Nucleus accumbens (tissue), 56 donors: ENCODE data around the gene CENPK.
"Not testable (repeated sequence)": the region's sequence is repeated elsewhere in the genome, so short reads cannot be mapped to it uniquely, and the experiment has no call there.

Source experiments
- DNase-seq, 56 donors: peaks; one replicate each; lab custom pipeline; 2025; lab: John Stamatoyannopoulos, UW

The CENPK gene

DNA sequence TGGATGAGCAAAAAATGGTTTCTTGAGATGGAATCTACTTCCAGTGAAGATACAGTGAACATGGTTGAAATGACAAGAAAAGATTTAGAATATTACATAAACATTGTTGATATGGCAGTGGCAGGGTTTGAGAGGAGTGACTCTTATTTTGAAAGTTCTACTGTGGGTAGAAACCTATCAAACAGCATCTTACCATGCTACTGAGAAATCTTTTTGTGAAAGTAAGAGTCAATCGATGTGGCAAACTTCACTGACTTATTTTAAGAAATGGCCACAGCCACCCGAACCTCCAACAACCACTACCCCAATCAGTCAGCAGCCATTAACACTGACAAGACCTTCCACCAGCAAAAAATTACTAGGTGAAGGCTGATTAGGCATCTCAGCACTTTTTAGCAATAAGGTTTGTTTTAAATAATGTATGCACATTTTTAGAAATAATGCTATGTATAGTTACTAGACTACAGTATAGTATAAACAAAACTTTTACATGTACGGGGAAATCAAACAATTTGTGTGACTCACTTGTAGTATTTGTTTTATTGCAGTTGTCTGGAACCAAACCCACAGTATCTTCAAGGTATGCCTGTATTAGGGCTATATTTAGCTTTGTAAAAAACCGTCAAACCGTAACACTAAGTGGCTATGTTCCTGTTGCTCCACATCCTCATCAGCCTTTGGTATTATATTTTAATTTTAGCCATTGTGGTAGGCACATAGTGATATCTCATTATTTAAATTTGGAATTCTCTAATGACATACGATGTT is 50.6 kb downstream of the CENPK start:
- DNase-seq = no peak

DNA sequence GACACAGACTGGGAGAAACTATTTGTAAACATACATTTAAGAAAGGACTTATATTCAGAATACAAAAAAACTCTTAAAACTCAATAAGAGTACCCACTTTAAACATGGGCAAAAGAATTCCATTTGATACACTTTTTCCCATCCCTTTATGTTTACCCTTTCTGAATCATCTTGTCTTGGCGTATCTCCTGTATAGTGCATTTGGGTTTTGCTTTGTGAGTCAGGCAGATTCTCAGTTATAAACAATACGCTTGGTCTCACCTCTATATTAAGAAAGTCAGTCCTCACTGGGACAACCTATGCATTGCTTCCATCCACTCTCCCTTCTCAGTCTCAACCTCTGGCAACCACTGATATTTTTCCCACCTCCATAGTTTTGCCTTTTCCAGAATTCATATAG is 54.0 kb downstream of the CENPK start:
- no peak for DNase-seq

DNA sequence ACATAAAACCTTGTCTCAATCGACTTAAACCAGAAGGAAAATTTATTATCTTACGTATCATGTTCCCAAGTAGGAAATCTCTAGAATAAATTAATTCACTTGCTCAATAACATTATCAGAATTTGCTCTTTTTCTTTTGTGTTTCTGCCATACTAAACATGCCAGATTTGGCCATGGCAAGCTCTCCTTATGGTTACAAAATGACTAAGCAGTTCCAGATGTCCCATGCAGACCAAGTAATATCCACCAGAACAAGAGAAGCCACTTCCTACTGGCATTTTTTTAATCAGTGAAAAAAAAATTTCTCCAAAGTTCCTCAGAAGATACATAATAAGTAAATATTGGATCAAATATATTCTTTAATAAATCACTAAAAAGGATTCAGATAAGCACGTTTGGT is 56.0 kb downstream of the CENPK start:
- DNase-seq = no peak

DNA sequence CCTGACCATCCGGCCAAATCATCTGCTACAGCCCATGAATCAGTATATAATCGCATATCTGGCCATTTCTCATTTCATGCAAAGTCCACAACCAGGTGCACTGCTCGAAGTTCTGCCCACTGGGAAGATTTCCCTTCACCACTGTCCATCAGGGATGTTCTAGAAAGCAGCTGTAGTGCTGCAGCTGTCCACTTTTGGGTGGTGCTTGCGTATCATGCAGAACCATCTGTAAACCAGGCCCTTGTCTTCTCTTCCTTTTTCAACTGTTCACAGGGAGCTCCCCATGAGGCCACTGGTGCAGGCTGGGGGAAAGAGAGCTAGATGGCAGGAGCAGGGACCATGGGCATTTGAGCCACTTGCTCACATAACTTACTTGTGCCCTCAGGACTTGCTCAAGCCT is 73.8 kb downstream of the CENPK start:
- no peak for DNase-seq

DNA sequence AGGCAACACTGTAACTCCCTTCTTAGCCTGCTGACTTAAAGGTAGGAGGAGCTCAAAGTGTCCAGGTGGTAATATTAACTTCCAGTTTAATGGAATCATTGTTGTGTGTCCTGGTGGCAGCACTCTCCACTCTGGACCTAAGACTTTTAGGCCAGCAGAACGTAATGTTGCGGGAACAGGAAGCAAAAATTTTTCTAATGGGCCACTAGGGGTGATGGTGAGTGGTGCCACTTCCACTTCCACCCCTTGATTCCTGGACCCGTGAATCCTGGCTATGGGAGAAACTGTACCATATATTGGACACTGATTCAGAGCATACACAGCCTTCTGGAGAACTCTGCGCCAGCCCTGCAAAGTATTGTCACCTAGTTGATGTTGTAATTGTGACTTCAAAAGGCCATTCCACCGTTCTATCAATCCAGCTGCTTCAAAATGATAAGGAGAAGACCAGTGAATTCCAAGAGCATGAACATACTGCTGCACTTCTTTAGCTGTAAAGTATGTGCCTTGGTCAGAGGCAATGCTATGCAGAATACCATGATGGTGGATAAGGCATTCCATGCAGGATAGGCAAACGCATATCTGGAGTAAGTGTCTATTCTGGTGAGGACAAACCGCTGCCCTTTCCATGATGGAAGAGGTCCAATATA is 74.8 kb downstream of the CENPK start:
- not testable (repeated sequence) for DNase-seq

DNA sequence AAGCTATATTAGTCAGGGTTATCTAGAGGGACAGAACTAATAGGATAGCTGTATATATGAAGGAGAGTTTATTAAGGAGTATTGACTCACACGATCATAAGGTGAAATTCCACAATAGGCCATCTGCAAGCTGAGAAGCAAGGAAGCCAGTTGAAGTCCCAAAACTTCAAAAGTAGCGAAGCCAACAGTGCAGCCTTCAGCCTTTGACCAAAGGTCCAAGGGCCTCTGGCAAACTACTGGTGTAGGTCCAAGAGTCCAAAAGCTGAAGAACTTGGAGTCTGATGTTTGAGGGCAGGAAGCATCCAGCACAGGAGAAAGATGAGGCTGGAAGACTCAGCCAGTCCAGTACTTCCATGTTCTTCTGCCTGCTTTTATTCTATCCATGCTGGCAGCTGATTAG is 76.2 kb downstream of the CENPK start:
- not testable (repeated sequence) for DNase-seq

DNA sequence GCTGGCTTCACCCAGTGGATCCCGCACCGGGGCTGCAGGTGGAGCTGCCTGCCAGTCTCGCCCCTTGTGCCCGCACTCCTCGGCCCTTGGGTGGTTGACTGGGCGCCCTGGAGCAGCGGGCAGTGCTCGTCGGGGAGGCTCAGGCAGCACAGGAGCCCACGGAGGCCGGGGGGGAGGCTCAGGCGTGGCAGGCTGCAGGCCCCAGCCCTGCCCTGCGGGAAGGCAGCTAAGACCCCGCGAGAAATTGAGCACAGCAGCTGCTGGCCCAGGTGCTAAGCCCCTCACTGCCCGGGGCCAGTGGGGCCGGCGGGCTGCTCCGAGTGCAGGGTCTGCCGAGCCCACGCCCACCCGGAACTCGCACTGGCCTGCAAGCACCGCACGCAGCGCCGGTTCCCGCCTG is 77.6 kb downstream of the CENPK start:
- DNase-seq = no peak

DNA sequence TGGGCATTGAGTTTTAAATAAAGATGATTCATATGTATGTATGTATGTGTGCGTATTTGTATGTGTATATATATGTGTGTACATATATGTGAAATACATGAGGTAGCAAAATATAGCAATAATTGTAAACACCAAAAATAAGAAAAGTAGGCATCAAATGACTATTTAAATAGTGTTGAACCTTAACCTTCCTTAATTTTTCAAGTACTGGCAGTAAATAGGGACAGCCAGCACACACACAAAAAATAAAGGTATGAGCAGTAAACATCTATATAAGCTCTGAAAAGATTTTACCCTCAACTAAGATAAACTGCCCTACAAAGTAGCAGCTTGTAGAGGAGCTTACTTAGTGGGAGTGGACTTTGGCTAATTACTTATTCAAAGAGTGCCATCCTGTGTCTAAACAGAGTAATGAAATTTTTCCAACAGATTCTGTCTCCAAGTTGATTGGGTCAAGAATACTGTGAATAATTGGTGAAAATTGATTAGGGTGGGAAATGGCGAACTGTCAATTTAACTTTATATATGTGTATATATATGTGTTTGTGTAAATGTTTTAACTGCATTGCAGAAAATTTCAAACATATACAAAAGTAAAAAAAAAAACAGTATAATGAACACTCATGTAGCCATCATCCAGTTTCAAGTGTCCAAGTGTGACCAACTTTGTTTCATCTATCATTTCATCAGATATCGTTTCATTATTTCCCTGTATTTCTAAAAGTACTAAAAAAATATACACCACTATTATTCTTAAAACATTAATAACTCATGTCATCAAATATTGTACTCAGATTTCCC is 79.2 kb downstream of the CENPK start:
- DNase-seq = no peak

DNA sequence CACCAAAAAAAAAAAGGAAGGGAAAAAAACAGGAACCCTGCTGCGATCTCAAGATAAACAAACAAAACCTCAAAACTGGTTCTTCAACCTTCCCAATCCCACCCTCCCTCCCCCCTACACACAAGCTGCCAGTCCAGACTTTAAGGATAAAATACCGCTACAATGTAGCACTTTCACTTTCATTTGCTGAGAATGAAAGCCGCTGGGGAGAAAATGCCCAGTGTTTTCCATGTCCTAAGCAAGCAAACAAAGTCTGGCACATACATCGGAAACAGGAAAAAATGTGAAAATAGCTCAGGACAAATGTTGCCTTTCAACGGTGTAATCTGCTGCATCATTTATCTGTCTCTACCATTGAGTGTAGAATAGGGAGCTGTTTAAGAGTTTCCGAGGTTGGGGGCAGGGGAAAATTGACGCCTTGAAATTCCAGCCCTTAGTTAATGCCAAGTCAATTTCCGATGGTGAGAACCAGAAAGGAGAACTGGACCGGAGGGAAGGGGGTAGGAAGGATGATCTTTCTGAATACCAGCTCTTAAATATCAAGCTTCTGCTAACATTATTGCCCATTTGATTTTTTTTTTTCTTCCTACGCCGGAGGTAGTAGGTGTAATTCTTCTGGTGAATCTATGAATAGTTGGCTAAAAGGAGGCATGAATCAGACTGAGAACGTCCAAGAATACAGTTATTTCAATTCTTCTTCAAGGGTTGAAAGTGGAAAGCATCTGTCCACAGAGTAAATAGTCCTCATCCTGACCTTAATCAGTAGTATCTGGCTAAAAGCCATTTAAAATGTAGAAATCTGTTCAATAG is 80.0 kb downstream of the CENPK start:
- peak in 20 of 56 donors; percentile 1 to 62 (median 10) for DNase-seq

DNA sequence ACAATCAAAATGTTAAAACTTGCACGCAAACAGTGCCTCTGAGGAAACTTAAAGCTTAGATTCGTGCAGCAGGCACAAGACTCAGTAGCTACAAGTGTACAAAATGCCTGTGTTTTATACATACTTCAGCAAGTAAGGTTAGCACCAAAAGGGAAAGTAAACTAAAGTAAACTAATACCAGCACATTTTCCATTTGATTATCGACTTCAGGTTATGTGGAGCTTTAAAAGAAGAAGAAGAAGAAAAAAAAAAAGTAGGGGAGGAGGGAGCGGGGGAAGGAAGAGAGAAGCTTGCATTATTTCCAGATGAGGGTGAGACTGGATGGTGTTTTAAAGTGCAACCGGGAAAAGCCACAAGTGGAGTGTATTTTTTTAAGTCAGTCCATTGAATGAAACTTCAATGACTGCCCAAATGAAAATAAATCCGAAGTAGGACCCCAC is 80.7 kb downstream of the CENPK start:
- DNase-seq = no peak

DNA sequence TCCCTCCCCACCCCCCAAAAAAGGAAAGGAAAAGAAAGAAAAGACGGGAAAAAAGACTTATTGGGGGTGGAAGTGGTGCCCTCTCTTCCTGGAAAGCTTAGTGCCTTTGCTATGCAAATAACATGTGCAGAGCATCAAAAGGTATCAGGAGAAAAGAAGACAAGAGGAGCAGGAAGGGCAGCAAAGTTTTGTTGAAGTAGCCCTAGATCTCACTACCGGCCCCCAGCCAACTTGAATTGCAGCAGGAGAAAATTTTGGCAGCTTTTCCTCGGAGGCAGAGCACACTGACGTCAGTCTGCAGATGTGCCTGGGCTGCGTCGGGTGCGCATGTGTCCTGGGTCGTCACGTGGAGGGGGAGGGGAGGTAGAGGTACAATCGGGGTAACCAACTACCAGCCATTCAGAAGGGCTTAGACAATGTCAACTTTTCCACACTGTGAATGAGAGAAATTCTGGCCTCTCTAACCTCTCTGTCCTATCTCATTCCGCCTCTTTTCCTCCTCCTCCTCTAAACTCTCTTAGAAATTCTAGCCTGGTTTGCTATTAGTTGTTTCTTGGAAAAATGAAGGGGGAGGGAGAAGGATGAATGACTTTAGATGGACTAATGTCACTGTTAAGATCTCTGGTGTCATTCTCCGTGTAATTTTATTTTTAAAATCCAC is 81.2 kb downstream of the CENPK start, which contains the start of gene ADAMTS6:
TSS of gene ADAMTS6 (minus strand) at position 286 of the 661 bp plus-strand sequence. CDS start 8,247 bp downstream, outside the sequence.
- peak in 55 of 56 donors; percentile 14 to 86 (median 69) for DNase-seq

DNA sequence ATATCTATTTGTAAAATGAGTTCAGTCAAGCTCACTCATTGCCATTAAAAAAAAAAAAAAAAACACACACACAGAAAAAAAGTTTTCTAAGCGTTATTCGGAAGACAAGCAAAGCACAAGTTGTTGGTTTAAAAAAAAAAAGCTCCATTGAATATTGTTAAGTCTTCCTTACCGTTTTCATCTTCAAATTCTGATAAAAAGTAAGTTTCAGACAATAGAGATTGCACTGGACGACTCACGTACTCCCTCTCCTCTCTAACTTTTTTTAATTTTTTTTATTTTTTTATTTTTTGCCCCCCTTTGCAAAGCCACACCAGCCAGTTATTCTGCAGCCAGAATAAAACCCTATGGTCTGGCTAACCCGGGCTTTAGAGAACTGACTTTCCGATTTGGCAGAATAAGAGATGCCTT is 81.8 kb downstream of the CENPK start:
- DNase-seq = no peak

DNA sequence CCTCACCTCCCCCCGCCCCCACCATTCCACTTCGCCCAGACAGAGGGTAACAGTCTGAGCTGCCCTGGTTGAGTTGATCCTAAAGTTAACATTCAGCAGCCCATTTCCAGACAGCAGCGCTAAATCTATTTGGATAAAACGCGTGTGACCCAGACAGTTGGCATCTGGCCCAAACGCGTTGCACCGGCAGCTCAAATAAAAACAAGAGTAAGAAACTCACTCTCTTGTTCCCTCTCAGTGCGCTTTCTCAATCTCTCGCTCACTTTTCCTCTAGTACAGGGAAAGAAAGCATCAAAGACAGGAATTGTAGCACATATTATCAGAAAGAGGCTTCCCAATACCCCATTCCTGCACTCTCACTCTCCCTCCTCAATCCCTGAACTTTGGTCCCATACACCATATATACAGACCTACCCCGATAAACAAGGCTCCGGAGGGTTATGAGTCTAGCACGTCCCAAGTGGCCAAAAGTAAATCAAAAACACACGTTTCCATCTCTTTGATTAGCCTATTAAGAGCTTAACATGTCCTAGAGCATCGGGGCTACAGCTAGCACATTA is 82.6 kb downstream of the CENPK start:
- peak in 31 of 56 donors; percentile 1 to 67 (median 16) for DNase-seq

DNA sequence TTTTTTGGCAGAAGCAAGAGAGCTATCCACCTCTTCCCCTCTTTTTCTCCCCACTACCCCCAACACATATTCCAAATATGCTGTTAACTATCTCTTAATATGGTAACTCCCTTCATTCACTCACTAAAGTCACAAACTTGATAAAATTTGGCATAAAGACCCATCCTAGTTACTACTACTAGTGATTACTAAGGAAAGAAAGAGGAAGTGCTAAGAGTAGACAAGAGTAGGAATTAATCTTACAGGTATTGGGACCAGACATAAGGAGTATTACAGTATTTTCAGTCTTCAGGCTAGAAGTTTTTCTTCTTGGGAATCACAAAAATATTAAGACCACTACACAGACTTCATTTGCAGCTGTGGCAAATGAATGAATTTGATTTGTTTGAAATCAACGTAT is 83.4 kb downstream of the CENPK start:
- DNase-seq = no peak

DNA sequence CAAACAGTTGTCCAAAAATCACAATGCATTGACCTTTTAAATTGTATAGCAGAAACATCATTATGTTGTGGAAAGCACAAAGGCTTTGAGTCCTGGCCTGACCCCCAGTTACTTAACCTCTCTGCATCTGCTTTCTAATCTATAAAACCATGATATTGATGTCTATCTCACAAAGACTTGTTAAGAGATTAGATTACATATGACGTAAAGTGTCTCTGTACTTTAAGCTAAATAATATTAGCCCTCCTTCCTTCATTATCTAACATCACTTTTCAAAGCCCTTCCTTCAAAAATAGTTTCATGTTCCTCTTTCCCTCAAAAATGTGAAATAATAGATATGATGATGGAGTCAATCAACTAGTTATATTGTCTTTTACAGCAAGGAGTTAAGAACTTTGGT is 84.6 kb downstream of the CENPK start:
- no peak for DNase-seq

DNA sequence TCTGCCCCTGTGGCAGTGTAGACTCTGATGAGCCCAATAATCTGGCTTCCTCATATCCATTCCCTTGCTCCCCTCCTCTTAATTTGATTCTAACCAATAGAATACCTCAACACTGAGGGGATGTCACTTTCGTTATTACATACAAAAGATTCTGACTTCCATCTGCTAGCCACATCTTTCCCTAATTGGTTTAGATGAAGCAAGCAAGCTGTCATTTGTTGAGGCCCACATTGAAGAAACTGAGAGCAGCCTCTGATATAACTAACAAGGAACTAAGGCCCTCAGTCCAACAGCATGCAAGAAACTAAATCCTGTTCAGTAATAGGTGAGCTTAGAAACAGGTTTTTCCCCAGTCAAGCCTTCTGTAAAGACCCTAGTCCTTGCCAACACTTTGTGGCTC is 87.1 kb downstream of the CENPK start:
- DNase-seq = no peak

DNA sequence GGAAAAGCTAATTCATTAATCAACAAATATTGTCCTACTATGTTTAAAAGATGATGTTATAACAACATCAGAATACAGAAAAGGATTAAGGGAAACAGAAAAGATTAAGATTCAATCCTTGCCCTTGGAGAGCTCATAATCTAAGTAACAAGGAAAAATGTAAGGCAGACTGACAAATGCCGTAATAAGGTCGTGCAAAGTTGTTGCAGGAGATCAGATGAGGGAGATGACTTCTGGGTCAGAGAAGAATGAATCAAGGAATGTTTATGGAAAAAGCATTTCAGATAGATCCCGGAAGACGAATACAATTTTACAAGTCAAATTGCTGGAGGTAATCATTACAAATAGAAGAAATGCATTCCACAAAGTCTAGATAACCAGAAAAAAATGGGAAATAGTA is 87.6 kb downstream of the CENPK start:
- DNase-seq = no peak

DNA sequence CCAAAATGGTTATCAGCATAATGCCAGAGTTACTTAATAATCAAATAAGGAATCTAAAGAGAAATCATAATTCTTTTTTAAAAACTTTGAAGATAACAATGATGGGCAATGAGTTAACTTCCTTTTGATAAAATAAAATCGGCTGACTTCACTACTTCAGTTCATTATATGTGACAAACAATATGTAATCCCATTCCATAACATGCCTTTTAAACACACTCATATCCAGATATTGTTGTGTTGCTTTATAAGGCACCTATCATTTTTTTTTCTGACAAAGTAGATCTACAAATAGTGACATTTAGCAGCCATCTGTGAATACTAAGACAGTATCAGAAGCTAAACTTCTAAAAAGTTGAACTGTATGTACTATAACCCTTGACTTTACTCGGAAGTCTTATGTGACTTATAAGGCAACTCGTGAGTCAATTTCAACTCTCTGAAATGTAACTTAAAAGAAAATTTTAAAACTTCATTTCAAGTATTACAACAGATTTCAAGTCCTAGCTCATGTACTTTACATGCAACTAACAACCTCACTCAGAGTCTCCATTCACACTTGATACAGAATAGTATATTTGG is 88.7 kb downstream of the CENPK start:
- DNase-seq = no peak

DNA sequence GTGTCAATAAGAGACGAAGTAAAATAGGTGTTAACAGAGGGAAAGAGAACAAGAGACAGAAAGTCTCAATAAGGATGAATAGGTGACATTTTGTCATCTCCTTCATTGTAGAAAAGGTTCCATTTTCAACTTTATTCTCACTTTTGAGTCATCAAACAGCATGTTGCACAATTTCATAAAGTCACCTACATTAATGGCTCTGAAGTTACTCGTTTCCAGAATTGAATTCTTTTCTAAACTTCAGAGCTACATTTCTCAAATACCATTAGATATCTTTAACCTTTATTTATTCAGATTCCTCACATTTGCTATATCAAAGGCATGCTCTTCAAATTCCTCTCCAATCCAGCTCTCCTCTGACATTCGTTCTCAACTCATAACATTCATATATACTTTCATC is 94.3 kb downstream of the CENPK start:
- no peak for DNase-seq
